Uterus (tissue), 4 donors: ENCODE results near the gene CLEC2A. TPM values are rescaled to one million over a fixed set of nuclear protein-coding genes. Genes with fewer than 3 reads are reported as not detected.

Experiments used
- DNase-seq, 2 donors: peaks; one replicate each; pipeline ENCODE4 v3.0.0-alpha.2; 2019 to 2020
- H3K27ac ChIP-seq, 2 donors: fragments of 200-600 bp; sonication (generic); 1 replicate in 1 of 2; 2 replicates in 1 of 2; pipeline ENCODE4 v1.5.1; 2016 to 2018
- H3K27me3 ChIP-seq, 2 donors: fragments of 200-600 bp; sonication (generic); one replicate each; pipeline ENCODE4 v1.5.1; 2018 to 2019; ENCODE audit warnings: control low read depth in 1 of 2
- H3K36me3 ChIP-seq, 2 donors: fragments of 200-600 bp; sonication (generic); one replicate each; pipeline ENCODE4 v1.5.1; 2019; ENCODE audit warnings: control low read depth in 1 of 2
- H3K4me1 ChIP-seq, 2 donors: fragments of 200-600 bp; sonication (generic); one replicate each; pipeline ENCODE4 v1.5.1; 2018 to 2019; ENCODE audit warnings: control low read depth in 1 of 2
- H3K4me3 ChIP-seq, 2 donors: fragments of 200-600 bp; sonication (generic); 1 replicate in 1 of 2; 2 replicates in 1 of 2; pipeline ENCODE4 v1.5.1; 2018 to 2019; ENCODE audit warnings: mild to moderate bottlenecking in 1 of 2
- H3K9me3 ChIP-seq, 2 donors: fragments of 200-600 bp; sonication (generic); one replicate each; pipeline ENCODE4 v1.5.1; 2019; ENCODE audit warnings: control low read depth in 1 of 2
- CTCF ChIP-seq, 4 experiments: fragments of 200-600 bp in 2 of 4; fragments of 450-650 bp in 2 of 4; sonication (generic) in 2 of 4; IDR thresholded peaks; one replicate each; pipeline ENCODE4 v1.5.1; 2016 to 2019; ENCODE audit warnings: antibody characterized with exemption in 4 of 4, mild to moderate bottlenecking in 2 of 4, moderate library complexity in 1 of 4
- POLR2A ChIP-seq, 2 donors: fragments of 450-650 bp; IDR thresholded peaks; one replicate each; pipeline ENCODE4 v1.6.1; 2016; ENCODE audit warnings: antibody characterized with exemption in 2 of 2, mild to moderate bottlenecking in 1 of 2, moderate library complexity in 1 of 2
- intact Hi-C: fragments of 100-400 bp; cut with DNase I; formaldehyde crosslinking; loops from one replicate; pipeline ENCODE4 v1.15.1; 2023; ENCODE audit warnings: low total_unique reads
- total RNA-seq, 4 donors: library from RNA; depleted of rRNA in 3 of 4; stranded (reverse); fragments of >200 nt in 3 of 4; gene quantifications; one replicate each; pipeline versions ENCODE4 v1.1.0 to v1.2.4, GENCODE V29; 2014 to 2023
- donor health status: DM: yes; HTN: yes; CAD: no.

Gene CLEC2A
- total RNA-seq, 4 donors from 2014 or later, result not detected

GRCh38 chr12:9935026-9935425 lies 2.9 kb upstream of the CLEC2A start:
- no peaks in the 10 kb centered on the region for H3K27me3 ChIP-seq
- H3K27ac ChIP-seq, result no peak overlapping the region
- H3K9me3 ChIP-seq, result no peaks in the 10 kb centered on the region
- no peaks in the 10 kb centered on the region for H3K4me1 ChIP-seq
- no peak for DNase-seq
- intact Hi-C loops, result no loop called here
- TF ChIP-seq CTCF (IDR thresholded peaks at IDR 0.05), result no peak
- no peak overlapping the region for H3K4me3 ChIP-seq
- no peaks in the 10 kb centered on the region for H3K36me3 ChIP-seq

GRCh38 chr12:9933958-9934357 lies 1.8 kb upstream of the CLEC2A start:
- intact Hi-C loops, result no loop called here
- H3K27me3 ChIP-seq, result no peaks in the 10 kb centered on the region
- TF ChIP-seq CTCF (IDR thresholded peaks at IDR 0.05) (no peak), POLR2A (IDR thresholded peaks at IDR 0.05) (no peak)

GRCh38 chr12:9931245-9931644 lies 925 bp downstream of the CLEC2A start:
- no peaks in the 10 kb centered on the region for H3K4me1 ChIP-seq
- no peak overlapping the region for H3K27ac ChIP-seq
- no peaks in the 10 kb centered on the region for H3K36me3 ChIP-seq
- no peak overlapping the region for H3K4me3 ChIP-seq
- DNase-seq, result no peak
- H3K9me3 ChIP-seq, result no peaks in the 10 kb centered on the region
- no peaks in the 10 kb centered on the region for H3K27me3 ChIP-seq
- TF ChIP-seq POLR2A (IDR thresholded peaks at IDR 0.05), result no peak
- intact Hi-C loops, result no loop called here

More at GRCh38 chr12:9933958-9934357, 1.8 kb upstream of the CLEC2A start:
- no peak overlapping the region for H3K4me3 ChIP-seq
- H3K4me1 ChIP-seq, result no peaks in the 10 kb centered on the region
- no peak for DNase-seq
- no peak overlapping the region for H3K27ac ChIP-seq
- no peaks in the 10 kb centered on the region for H3K36me3 ChIP-seq
- no peaks in the 10 kb centered on the region for H3K9me3 ChIP-seq

GRCh38 chr12:9928607-9929006 lies 3.6 kb downstream of the CLEC2A start:
- intact Hi-C loops, result loop anchor here (10.0 kb wide), 1 partner anchor 114 kb away; no protein-coding TSS in a partner anchor
- Histone ChIP-seq H3K27ac (no peak overlapping the region), H3K4me1 (no peaks in the 10 kb centered on the region), H3K9me3 (no peaks in the 10 kb centered on the region), H3K27me3 (no peaks in the 10 kb centered on the region), H3K4me3 (no peak overlapping the region), H3K36me3 (no peaks in the 10 kb centered on the region)
- TF ChIP-seq CTCF (IDR thresholded peaks at IDR 0.05), result no peak
- TF ChIP-seq POLR2A (IDR thresholded peaks at IDR 0.05), result no peak
- no peak for DNase-seq

- Histone ChIP-seq H3K36me3 (no peaks in the 10 kb centered on the region), H3K9me3 (no peaks in the 10 kb centered on the region), H3K27me3 (no peaks in the 10 kb centered on the region), H3K4me1 (no peaks in the 10 kb centered on the region), H3K27ac (no peak overlapping the region), H3K4me3 (no peak overlapping the region)
- no peak for DNase-seq
- no peak for TF ChIP-seq POLR2A (IDR thresholded peaks at IDR 0.05)
- no peak for TF ChIP-seq CTCF (IDR thresholded peaks at IDR 0.05)
- intact Hi-C loops, result loop anchor here (10.0 kb wide), 1 partner anchor 112 kb away; no protein-coding TSS in a partner anchor
These were observed 5.3 kb downstream of the CLEC2A start for GRCh38 chr12:9926876-9927275.
